Activated CD4-positive, alpha-beta memory T cell treated with anti-CD3 and anti-CD28 coated beads for 36 hours (primary cell): ENCODE data around the gene LRRN4CL. TPM values are rescaled to one million over a fixed set of nuclear protein-coding genes. Genes with fewer than 3 reads are reported as not detected.
"Not testable (repeated sequence)": the region's sequence is repeated elsewhere in the genome, so short reads cannot be mapped to it uniquely, and the experiment has no call there.

ENCODE experiments used
- CTCF ChIA-PET: fragments of 350-600 bp; sonication (Branson Sonifier 250); formaldehyde crosslinking; loops from one replicate; lab custom pipeline; 2021; ENCODE audit warnings: antibody characterized with exemption, inconsistent platforms; lab: Charles Lee
- POLR2A ChIA-PET: fragments of 350-600 bp; sonication (Branson Sonifier 250); formaldehyde crosslinking; loops from one replicate; lab custom pipeline; 2021; ENCODE audit warnings: antibody characterized with exemption; lab: Charles Lee
- DNase-seq: peaks from one replicate; pipeline ENCODE4 v3.0.0-alpha.2; 2020
- H3K27ac Mint-ChIP-seq: one replicate; pipeline ENCODE4 v1.8.0; 2021; ENCODE audit warnings: mixed read lengths
- H3K27me3 Mint-ChIP-seq: one replicate; pipeline ENCODE4 v1.8.0; 2021; ENCODE audit warnings: mixed read lengths
- H3K36me3 Mint-ChIP-seq: one replicate; pipeline ENCODE4 v1.8.0; 2021; ENCODE audit warnings: mixed read lengths
- H3K4me1 Mint-ChIP-seq: one replicate; pipeline ENCODE4 v1.8.0; 2021; ENCODE audit warnings: low read depth, mixed read lengths
- H3K4me3 Mint-ChIP-seq: one replicate; pipeline ENCODE4 v1.8.0; 2021; ENCODE audit warnings: mild to moderate bottlenecking, mixed read lengths
- H3K9me3 Mint-ChIP-seq: one replicate; pipeline ENCODE4 v1.8.0; 2021; ENCODE audit warnings: mixed read lengths
- intact Hi-C: fragments of 100-400 bp; cut with micrococcal nuclease; formaldehyde crosslinking; loops from one replicate; pipeline ENCODE4 v1.15.1; 2023
- total RNA-seq, 2 experiments: library from RNA; stranded (reverse); gene quantifications; one replicate each; pipeline ENCODE4 v1.2.3, GENCODE V29; 2021

The LRRN4CL gene
- total RNA-seq: under 1 TPM; 0.12 to 0.21 TPM

- Mint-ChIP-seq H3K9me3 (no peaks in the 10 kb centered on the region), H3K27ac (no peak within 1 kb of the TSS), H3K4me3 (no peak within 1 kb of the TSS), H3K36me3 (peaks cover 21% of the 10 kb centered on the region), H3K4me1 (peaks cover under 1% of the 10 kb centered on the region), H3K27me3 (peaks cover 8% of the 10 kb centered on the region)
- no peak for DNase-seq
- intact Hi-C loops: loop anchor here (5.0 kb wide), 1 partner anchor 77 kb away; the partner anchor contains the start of genes EML3 and ROM1
- POLR2A ChIA-PET: interaction anchor here (0.6 to 1.2 kb wide), 3 partner anchors 16 to 97 kb away, joined by 3 to 4 read pairs (median 3); no protein-coding TSS in a partner anchor
- CTCF ChIA-PET: interaction anchor here (1.0 to 1.7 kb wide), 4 partner anchors 9 to 265 kb away, joined by 3 to 5 read pairs (median 4); partner anchors contain the start of gene ZBTB3
These were observed at the start of gene LRRN4CL for GRCh38 chr11:62689421-62690183. Gene LRRN4CL, minus strand, starts transcription at chr11:62689530. Its CDS starts 1,022 bp downstream, at chr11:62688508.

- intact Hi-C loops: no loop called here
These were observed 47.9 kb upstream of the LRRN4CL start for GRCh38 chr11:62737196-62737595.

GRCh38 chr11:62732830-62733229, 43.5 kb upstream of the LRRN4CL start:
- CTCF ChIA-PET: interaction anchor here (0.6 to 5.7 kb wide), 3 partner anchors 28 to 68 kb away, joined by 4 to 28 read pairs (median 4); partner anchors contain the start of genes C11orf98 and CSKMT
- Mint-ChIP-seq H3K27me3 (no peaks in the 10 kb centered on the region), H3K36me3 (peaks cover 26% of the 10 kb centered on the region)

More at GRCh38 chr11:62737196-62737595, 47.9 kb upstream of the LRRN4CL start:
- ChIA-PET POLR2A (no interaction called here), CTCF (interaction anchor here (0.5 to 1.3 kb wide), 2 partner anchors 43 to 129 kb away, joined by 3 to 4 read pairs; no protein-coding TSS in a partner anchor)
- Mint-ChIP-seq H3K36me3 (peaks cover 24% of the 10 kb centered on the region), H3K9me3 (no peaks in the 10 kb centered on the region), H3K27me3 (no peaks in the 10 kb centered on the region), H3K4me1 (peaks cover 8% of the 10 kb centered on the region), H3K4me3 (no peak overlapping the region), H3K27ac (no peak overlapping the region)
- DNase-seq: no peak

GRCh38 chr11:62730076-62730475, 40.7 kb upstream of the LRRN4CL start:
- peaks cover 29% of the 10 kb centered on the region for H3K4me1 Mint-ChIP-seq
- peaks cover 36% of the 10 kb centered on the region for H3K36me3 Mint-ChIP-seq
- H3K4me3 Mint-ChIP-seq: peak overlapping the region; percentile 99
- POLR2A ChIA-PET: interaction anchor here (0.6 to 4.1 kb wide), 6 partner anchors 18 to 111 kb away, joined by 3 to 39 read pairs (median 9); partner anchors contain the start of gene ZBTB3
- H3K9me3 Mint-ChIP-seq, H3K27me3 Mint-ChIP-seq, H3K27ac Mint-ChIP-seq, DNase-seq, intact Hi-C loops: not testable (repeated sequence)
- CTCF ChIA-PET: interaction anchor here (1.6 to 5.7 kb wide), 3 partner anchors 31 to 336 kb away, joined by 4 to 28 read pairs (median 6); partner anchors contain the start of gene POLR2G

More at GRCh38 chr11:62732830-62733229, 43.5 kb upstream of the LRRN4CL start:
- Mint-ChIP-seq H3K4me1 (peaks cover 24% of the 10 kb centered on the region), H3K4me3 (no peak overlapping the region), H3K27ac (peak overlapping the region; percentile 46), H3K9me3 (no peaks in the 10 kb centered on the region)
- DNase-seq: no peak
- intact Hi-C loops: loop anchor here (1.0 kb wide), 1 partner anchor 129 kb away; no protein-coding TSS in a partner anchor
- POLR2A ChIA-PET: interaction anchor here (1.0 kb wide), 1 partner anchor 99 kb away, joined by 8 read pairs; the partner anchor contains the start of gene STX5

DNA sequence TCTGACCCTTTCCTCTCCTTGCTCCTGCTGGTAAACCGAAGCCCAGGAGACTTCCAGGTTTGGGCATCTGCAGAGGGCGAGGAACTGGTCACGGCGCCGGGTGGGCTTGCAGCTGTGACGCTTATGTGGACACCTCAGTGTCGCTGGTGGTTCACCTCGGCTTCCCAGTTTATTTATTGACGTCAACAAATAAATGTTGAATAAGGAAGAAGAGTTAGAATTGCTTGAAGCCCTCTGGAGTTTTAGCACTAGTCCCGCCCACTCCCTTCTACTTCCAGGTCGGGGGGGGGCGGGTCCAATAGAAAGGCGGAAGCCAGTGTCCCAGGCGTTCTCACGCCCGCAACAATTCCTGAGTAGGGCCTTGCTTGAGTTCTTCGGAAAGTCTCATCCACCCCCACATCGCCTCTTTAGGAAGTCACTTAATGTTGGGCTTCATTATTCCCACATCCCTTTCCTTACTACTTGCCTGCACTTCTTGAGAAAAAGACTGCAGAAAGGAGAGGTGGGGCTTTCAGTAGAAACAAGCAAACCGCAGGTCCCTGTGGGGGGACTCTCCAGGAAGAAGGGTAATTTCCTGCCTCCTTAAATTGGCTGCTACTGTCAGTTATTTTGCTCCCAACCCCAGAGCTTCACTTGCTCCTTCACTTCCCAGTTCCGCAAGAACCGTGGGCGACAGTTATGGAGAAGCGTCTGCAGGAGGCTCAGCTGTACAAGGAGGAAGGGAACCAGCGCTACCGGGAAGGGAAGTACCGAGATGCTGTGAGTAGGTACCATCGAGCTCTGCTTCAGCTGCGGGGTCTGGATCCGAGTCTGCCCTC, 39.0 kb upstream of the LRRN4CL start, which contains the start of gene TTC9C:
TTC9C (plus strand) TSS at position 316 of the 818 bp plus-strand sequence; CDS start at position 679, 363 bp downstream.
- H3K27me3 Mint-ChIP-seq: no peaks in the 10 kb centered on the region
- H3K27ac Mint-ChIP-seq: peak within 1 kb of the TSS; percentile 93
- CTCF ChIA-PET: interaction anchor here (1.0 to 5.7 kb wide), 6 partner anchors 10 to 58 kb away, joined by 5 to 28 read pairs (median 6); partner anchors contain the start of genes LBHD1, POLR2G, UQCC3 and ZBTB3
- peaks cover 44% of the 10 kb centered on the region for H3K4me1 Mint-ChIP-seq
- peak within 1 kb of the TSS; percentile 99 for H3K4me3 Mint-ChIP-seq
- intact Hi-C loops: loop anchor here (1.0 to 2.0 kb wide), 3 partner anchors 26 to 112 kb away; partner anchors contain the start of genes TAF6L and ZBTB3
- no peaks in the 10 kb centered on the region for H3K9me3 Mint-ChIP-seq
- peaks cover 52% of the 10 kb centered on the region for H3K36me3 Mint-ChIP-seq
- POLR2A ChIA-PET: interaction anchor here (0.6 to 4.1 kb wide), 26 partner anchors 8 to 156 kb away, joined by 3 to 39 read pairs (median 6); partner anchors contain the start of genes C11orf98, CSKMT, EEF1G and INTS5
- peak; percentile 90 for DNase-seq

DNA sequence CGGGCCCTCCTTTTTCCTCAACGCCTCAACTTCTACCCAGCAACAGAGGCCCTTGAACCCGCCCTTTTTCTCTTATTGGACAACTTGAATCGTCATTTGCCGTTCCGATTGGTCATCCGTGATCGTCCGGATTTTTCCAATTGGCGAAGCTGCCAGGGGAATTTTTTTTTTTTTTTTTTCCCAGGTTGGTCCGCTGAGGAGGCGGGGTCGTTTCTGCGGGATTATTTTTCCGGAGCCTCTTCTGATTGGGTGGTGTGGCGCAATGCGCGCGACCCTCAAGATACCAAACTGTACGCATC, 38.5 kb upstream of the LRRN4CL start:
- ChIA-PET CTCF (interaction anchor here (0.7 to 5.7 kb wide), 14 partner anchors 10 to 136 kb away, joined by 3 to 28 read pairs (median 4); partner anchors contain the start of genes C11orf98, CSKMT, LBHD1 and MTA2), POLR2A (interaction anchor here (0.6 to 5.3 kb wide), 32 partner anchors 10 to 202 kb away, joined by 3 to 48 read pairs (median 6); partner anchors contain the start of genes B3GAT3, C11orf98, CSKMT and EEF1G)
- H3K36me3 Mint-ChIP-seq: peaks cover 52% of the 10 kb centered on the region
- no peaks in the 10 kb centered on the region for H3K9me3 Mint-ChIP-seq
- peak overlapping the region; percentile 93 for H3K27ac Mint-ChIP-seq
- H3K4me3 Mint-ChIP-seq: peak overlapping the region; percentile 99
- DNase-seq: peak; percentile 90
- H3K4me1 Mint-ChIP-seq: peaks cover 40% of the 10 kb centered on the region
- no peaks in the 10 kb centered on the region for H3K27me3 Mint-ChIP-seq
- intact Hi-C loops: loop anchor here (1.0 to 2.0 kb wide), 10 partner anchors 19 to 153 kb away; partner anchors contain the start of genes INTS5, NXF1, TAF6L and TMEM179B

DNA sequence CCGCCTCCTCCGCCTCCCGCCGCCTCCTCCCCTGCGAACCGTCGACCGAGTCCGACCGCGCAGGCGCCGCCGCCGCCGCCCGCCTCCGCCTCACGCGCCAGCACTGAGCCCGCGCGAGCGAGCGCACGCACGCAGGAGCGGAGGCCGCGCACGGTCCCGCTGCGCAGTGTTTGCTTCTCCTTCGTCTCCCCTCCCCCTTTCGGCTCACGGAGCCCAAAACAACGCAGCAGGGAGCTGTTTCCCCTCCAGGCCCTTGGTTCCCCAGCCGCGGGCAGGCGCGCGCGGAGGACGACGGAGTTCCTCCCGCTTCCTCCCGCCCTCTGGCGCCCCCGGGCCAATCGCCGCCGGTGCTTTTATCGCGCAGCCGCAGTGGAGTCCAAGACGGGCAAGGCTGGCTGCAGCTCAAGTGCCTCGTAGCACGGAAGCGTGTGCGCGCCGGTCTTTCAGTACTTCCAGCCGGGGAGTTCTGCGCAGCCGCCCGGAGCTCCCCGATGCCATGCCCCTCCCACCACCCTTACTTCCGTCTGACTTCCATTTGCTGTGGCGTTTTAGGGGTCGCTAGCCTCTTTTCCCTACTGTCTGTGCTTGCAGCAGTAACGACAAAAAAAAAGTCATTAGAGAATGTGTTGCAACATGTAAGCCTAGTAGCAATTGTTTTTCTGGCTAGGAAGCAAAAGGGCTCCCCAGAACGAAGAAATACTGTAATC, 38.0 kb upstream of the LRRN4CL start, which contains the start of gene HNRNPUL2:
HNRNPUL2 (minus strand) TSS at position 293 of the 707 bp plus-strand sequence. CDS start 301 bp downstream, outside the sequence.
- intact Hi-C loops: loop anchor here (1.0 to 2.0 kb wide), 7 partner anchors 18 to 154 kb away; partner anchors contain the start of genes INTS5, NXF1, TMEM179B and UQCC3
- H3K27ac Mint-ChIP-seq: peak within 1 kb of the TSS; percentile 93
- peak within 1 kb of the TSS; percentile 99 for H3K4me3 Mint-ChIP-seq
- no peaks in the 10 kb centered on the region for H3K9me3 Mint-ChIP-seq
- H3K27me3 Mint-ChIP-seq: no peaks in the 10 kb centered on the region
- peaks cover 57% of the 10 kb centered on the region for H3K36me3 Mint-ChIP-seq
- H3K4me1 Mint-ChIP-seq: peaks cover 42% of the 10 kb centered on the region
- ChIA-PET CTCF (interaction anchor here (0.5 to 5.7 kb wide), 17 partner anchors 9 to 151 kb away, joined by 3 to 28 read pairs (median 4); partner anchors contain the start of genes C11orf98, CSKMT, LBHD1 and MTA2), POLR2A (interaction anchor here (0.6 to 5.3 kb wide), 33 partner anchors 10 to 203 kb away, joined by 3 to 48 read pairs (median 6); partner anchors contain the start of genes B3GAT3, C11orf98, CSKMT and EEF1G)
- DNase-seq: peak; percentile 99

- intact Hi-C loops: loop anchor here (1.0 to 2.0 kb wide), 7 partner anchors 18 to 154 kb away; partner anchors contain the start of genes INTS5, NXF1, TMEM179B and UQCC3
- Mint-ChIP-seq H3K4me3 (peak overlapping the region; percentile 99), H3K27ac (peak overlapping the region; percentile 93), H3K9me3 (no peaks in the 10 kb centered on the region), H3K27me3 (no peaks in the 10 kb centered on the region), H3K36me3 (peaks cover 62% of the 10 kb centered on the region), H3K4me1 (peaks cover 47% of the 10 kb centered on the region)
- DNase-seq: no peak
- ChIA-PET CTCF (interaction anchor here (0.5 to 5.7 kb wide), 16 partner anchors 12 to 152 kb away, joined by 3 to 28 read pairs (median 4); partner anchors contain the start of genes C11orf98, CSKMT, LBHD1 and MTA2), POLR2A (interaction anchor here (0.8 to 5.3 kb wide), 25 partner anchors 9 to 173 kb away, joined by 3 to 48 read pairs (median 8); partner anchors contain the start of genes B3GAT3, C11orf98, CSKMT and INTS5)
These were observed 37.5 kb upstream of the LRRN4CL start for GRCh38 chr11:62726915-62727164.

GRCh38 chr11:62726156-62726914, 37.0 kb upstream of the LRRN4CL start:
- Mint-ChIP-seq H3K9me3 (no peaks in the 10 kb centered on the region), H3K27me3 (no peaks in the 10 kb centered on the region), H3K4me3 (peak overlapping the region; percentile 99), H3K27ac (peak overlapping the region; percentile 93), H3K4me1 (peaks cover 49% of the 10 kb centered on the region), H3K36me3 (peaks cover 66% of the 10 kb centered on the region)
- POLR2A ChIA-PET: interaction anchor here (0.8 to 5.3 kb wide), 18 partner anchors 9 to 173 kb away, joined by 3 to 48 read pairs (median 11); partner anchors contain the start of genes C11orf98, CSKMT, INTS5 and LBHD1
- intact Hi-C loops: loop anchor here (2.0 kb wide), 2 partner anchors 56 to 74 kb away; partner anchors contain the start of genes INTS5 and UQCC3
- CTCF ChIA-PET: interaction anchor here (0.7 to 1.5 kb wide), 9 partner anchors 11 to 333 kb away, joined by 3 to 9 read pairs (median 3); partner anchors contain the start of genes C11orf98, CSKMT and ZBTB3
- DNase-seq: peak; percentile 37
